Activated CD4-positive, alpha-beta T cell treated with anti-CD3 and anti-CD28 coated beads for 48 hours (primary cell): ENCODE measurements around the gene MCMBP.
A peak's percentile ranks its signal among the peaks of the same experiment; 100 is the strongest.
"Not testable (repeated sequence)": the region's sequence is repeated elsewhere in the genome, so short reads cannot be mapped to it uniquely, and the experiment has no call there.

Source experiments
- DNase-seq: peaks from one replicate; pipeline ENCODE4 v3.0.0-alpha.2; 2020

Gene MCMBP

DNA sequence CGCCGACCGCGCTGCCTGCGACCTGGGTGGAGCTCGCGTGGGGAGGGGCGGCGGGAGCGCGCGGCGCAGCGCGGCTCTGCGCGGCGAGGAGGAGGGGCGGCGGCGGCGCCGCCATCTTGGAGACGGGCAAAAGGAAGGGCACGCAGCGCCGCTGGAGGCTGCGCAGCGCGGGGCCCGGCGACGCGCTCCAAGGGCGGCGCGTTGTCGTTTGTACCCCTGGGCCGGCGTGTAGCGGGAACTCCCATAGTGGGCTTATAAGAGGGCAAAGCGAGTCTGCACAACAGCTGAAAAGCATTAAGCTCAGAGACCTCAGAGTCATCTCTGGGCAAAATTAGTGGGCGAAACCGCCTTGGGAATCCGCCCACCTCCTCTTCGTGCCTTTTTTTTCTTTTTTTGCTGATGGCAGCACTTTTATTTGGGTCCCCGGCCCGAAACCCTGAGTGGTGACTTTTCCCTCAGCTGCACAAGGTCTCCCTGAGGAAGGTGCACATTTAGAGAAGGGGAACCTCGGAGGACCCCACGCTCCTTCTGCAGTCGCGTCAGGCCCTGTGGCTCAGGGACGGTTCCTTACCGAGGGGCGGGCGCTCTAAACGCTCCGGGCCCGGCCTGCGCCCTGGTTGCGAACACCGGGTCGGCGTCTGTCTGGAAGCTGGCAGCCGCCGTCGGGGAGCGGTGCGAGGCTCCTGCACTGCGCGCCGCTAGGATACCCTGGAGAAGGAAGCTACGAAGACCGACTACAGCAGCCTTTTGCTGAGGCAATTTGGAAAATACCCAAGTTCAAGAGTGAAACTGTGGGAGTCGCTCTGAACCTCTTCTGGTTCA is 428 bp upstream of the MCMBP start:
- DNase-seq: peak; percentile 92

GRCh38 chr10:119871881-119872609 is 598 bp downstream of the MCMBP start:
- peak; percentile 70 for DNase-seq

DNA sequence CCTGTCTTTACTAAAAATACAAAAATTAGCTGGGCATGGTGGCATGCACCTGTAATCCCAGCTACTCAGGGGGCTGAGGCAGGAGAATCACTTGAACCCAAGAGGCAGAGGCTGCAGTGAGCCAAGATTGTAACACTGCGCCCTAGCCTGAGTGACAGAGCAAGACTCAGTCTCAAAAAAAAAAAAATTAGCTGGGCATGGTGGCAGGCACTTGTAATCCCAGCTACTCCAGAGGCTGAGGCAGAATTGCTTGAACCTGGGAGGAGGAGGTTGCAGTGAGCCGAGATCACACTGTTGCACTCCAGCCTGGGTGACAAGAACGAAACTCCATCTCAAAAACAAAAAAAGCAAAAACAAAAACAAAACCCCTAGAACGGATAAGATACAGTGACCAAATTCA is 3.2 kb downstream of the MCMBP start:
- DNase-seq: not testable (repeated sequence)

- DNase-seq: no peak
Measured at GRCh38 chr10:119867317-119867716, 5.3 kb downstream of the MCMBP start.

DNA sequence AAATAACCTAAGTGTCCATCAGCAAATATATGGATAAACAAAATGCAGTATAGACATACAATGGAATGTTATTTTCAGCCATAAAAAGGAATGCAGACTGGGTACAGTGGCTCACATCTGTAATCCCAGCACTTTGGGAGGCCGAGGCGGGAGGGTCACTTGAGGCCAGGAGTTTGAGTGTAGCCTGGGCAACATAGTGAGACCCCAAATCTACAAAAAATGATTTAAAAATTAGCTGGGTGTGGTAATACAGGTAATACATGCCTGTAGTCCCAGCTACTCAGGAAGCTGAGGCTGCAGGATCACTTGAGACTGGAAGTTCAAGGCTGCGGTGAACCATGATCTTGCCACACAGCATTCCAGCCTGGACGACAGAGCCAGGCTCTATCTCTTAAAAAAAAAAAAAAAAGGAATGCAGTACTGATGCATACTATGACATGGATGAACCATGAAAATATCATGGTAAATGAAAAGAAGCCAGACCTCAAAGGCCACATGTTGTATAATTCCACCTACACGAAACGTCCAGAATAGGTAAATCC is 6.9 kb downstream of the MCMBP start:
- no peak for DNase-seq

GRCh38 chr10:119863951-119864565 is 8.6 kb downstream of the MCMBP start:
- no peak for DNase-seq

GRCh38 chr10:119862524-119862923 is 10.1 kb downstream of the MCMBP start:
- DNase-seq: no peak

DNA sequence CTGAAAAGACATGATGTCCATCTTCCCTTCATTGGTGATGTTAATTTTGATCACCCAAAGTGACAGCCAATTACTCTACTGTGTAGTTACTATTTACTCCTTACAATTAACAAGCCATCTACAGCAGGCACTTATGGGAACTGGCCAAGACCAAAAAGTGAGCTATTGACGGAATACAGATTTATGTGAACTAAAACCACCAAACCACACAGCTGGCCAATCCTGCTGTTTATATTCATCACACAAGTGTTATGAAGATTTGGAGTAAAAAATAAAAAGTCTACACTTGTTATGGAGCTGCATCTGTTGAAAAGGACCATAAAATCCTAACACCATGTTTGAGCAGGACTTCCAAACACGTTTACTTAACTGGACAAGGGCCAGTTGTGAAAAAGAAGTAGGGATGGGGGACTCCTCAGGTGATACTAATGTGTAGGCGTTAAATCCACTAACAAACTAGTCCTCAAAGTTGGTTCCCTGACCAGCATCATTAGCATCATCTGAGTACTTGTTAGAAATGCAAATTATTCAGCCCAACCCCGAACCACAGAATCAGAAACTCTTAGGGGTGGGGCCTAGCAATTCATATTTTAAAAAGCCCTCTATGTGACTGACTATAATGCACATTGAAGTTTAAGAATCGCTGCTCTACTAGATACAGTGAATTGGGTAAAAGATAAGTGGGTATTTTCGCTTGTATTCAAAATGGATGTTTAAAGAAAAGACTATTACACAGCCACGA is 11.6 kb downstream of the MCMBP start:
- no peak for DNase-seq

GRCh38 chr10:119859420-119860258 is 13.0 kb downstream of the MCMBP start:
- no peak for DNase-seq

DNA sequence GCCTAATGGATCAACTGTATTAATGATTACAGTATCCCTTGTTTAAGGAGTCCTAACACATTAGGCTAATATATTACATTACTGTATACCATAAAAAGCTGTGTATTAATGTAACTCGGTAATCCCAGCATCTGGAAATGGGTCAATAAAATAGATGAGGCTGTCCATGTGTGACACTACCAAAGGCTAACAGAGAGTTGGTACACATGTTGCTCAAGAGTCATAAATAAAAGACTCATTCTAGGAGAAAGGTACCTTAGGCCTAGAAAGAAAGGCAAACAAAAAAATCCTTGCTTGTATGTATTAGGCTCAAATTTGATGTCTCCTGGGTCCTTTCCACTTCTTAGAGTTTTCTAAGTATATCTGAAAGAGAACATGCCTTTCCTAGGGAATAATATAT is 14.6 kb downstream of the MCMBP start:
- DNase-seq: no peak

GRCh38 chr10:119853574-119853973 is 19.1 kb downstream of the MCMBP start:
- no peak for DNase-seq

DNA sequence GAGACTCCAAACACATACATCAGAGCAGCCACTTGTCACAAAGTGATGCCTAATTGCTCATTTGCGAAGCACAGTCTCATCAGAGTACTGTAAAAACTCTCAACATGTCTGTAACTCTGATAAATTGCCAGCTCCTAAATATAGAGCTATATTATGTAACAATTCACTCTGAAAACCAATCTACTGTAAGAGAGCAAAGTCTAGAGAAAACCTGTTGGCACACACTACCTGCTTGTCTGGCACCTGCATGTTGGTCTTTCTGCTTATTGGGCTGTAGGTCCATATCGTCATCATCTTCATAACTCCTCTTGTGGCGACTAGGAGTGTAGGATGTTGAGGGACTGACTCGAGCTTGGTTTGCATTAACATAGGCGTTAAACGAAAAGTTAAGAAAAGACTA is 19.8 kb downstream of the MCMBP start:
- no peak for DNase-seq

- no peak for DNase-seq
Measured at GRCh38 chr10:119852277-119852676, 20.4 kb downstream of the MCMBP start.

- no peak for DNase-seq
Measured at GRCh38 chr10:119849944-119850343, 22.7 kb downstream of the MCMBP start.

DNA sequence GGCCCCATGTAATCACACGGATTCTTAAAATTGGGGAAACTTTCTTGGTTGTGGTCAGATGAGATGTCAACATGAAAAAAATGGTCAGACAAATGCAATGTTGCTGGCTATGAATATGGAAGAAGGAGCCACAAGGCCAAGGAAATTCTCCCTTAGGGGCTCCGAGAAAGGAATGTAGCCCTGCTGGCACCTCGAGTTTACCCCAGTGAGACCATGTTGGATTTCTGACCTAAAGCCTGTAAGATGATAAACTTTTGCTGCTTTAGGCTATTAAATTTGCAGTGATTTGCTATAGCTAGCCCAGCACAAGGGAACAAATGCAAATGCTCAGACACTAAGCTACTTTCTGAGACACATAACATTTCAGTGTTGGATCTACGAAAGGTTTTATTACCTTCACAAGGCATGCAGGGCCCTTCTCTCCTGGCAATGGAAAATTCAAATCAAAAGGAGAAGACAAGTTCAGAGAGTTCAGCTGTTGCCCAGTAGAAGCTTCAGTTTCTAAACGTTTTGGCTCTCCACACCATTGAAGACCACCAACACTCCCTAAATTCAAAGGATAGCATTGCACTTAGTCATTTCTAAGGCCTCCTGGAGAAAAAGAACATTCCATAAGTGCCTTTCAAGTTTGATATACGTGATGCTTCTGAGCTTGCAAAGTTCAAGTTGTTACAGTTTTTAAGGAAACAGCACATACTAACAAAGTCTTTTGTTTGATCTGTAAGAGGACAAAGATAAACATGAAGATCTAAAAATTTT is 23.4 kb downstream of the MCMBP start:
- no peak for DNase-seq

GRCh38 chr10:119845656-119846055 is 27.0 kb downstream of the MCMBP start:
- no peak for DNase-seq

DNA sequence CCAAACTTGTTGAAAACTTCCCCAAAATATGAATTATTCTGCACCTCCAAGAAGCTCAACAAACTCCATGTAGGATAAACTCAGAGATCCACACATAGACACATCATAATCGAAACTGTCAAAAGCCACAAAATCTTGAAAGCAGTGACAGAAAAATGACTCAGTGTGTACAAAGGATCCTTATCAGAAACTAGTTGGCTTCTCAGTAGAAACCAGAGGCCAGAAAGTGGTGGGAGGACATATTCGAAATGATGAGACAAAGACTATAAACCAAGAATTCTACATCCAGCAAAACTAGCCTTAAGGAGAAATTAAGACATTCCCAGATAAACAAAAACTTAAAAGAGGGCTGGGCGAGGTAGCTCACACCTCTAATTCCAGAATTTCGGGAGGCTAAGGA is 38.5 kb downstream of the MCMBP start:
- DNase-seq: peak; percentile 25

DNA sequence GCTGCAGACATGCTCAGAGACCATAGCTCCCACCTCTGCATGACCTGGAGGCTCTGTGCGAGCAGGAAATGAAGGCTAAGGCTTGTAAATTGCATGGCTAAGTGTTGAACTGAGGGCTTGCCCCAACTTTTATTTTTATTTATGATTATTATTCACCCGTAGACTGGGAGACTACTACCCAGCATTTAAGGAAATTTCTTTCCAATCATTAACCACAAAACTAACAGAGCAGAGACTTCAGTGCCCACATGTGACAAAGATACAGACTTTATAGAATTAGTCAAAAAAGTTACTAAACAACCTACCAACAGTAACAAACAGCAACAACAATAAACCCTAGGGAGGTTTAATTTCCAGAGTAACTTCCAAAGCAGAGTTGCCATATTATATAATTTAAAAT is 39.7 kb downstream of the MCMBP start:
- no peak for DNase-seq

DNA sequence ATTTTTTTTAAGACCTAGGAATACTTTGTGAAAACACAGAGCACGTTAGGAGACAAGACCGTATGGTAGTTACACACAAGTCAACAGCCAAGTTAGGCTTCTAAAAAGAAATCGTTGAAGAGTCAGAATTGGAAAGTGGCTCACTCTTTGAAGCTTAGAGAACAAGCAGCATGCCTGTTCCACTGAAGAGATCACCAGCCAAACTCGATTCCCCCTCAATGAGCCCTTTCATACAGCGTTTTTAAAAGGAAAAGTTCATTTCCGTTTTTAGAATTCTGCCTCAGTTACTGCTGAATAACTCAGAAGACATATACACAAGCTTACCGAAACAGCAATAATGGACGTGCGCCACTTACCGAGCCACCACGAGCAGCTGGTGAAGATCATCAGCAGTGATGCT is 41.0 kb downstream of the MCMBP start:
- DNase-seq: no peak

GRCh38 chr10:119830851-119831250 is 41.8 kb downstream of the MCMBP start:
- no peak for DNase-seq

DNA sequence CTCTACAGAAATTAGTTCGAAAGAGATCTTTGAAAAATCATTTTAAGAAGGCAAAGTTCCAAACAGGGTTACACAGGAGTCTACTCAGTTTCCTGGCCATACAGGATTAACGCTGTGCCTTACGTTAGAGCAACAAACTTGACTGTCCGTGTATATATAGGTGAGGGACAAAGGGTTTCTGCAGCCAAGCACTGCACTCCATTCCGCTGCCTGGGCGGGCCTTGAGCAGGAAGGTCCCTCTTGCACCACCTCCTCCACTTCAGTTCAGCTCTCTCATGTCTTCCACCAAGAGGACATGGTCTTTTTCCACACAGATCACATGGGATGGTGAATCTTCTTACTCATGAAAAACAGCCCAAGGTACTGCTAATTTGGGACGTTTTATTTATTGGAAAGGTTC is 43.2 kb downstream of the MCMBP start:
- DNase-seq: no peak
